Measurements from ENCODE around the gene MYOM3.

GRCh38 chr1:24084050-24084449, 27.9 kb downstream of the MYOM3 start:
- TF ChIP-seq CTCF (conservative IDR thresholded peaks at IDR 0.05) (no peak), ZFX (IDR thresholded peaks at IDR 0.05) (no peak)
